ENCODE measurements around the gene ELF4. TPM values are rescaled to one million over a fixed set of nuclear protein-coding genes. Genes with fewer than 3 reads are reported as not detected.

The ELF4 gene
- total RNA-seq, 4 donors from 2014 or later, result 2.6 to 6.3 (median 3.8) TPM

- Histone ChIP-seq H3K4me1 (no peaks in the 10 kb centered on the region), H3K9me3 (no peaks in the 10 kb centered on the region), H3K36me3 (peaks cover 4 to 10% of the 10 kb centered on the region in 2 donors), H3K27ac (no peak overlapping the region), H3K4me3 (replicated peaks in 1 of 3) (no peak overlapping the region), H3K27me3 (no peaks in the 10 kb centered on the region)
- no peak for DNase-seq
- TF ChIP-seq CTCF (IDR thresholded peaks at IDR 0.05) (no peak), POLR2A (IDR thresholded peaks at IDR 0.05) (no peak)
- WGBS, 2 donors, result 96 to 100% methylated on average over 4 of the region's 4 CpGs
- intact Hi-C loops (cut with DNase I), result no loop called here
Observed at GRCh38 chrX:130145123-130145522, 34.8 kb upstream of the ELF4 start.

- Histone ChIP-seq H3K27ac (no peak overlapping the region), H3K9me3 (no peaks in the 10 kb centered on the region), H3K36me3 (peaks cover 4 to 10% of the 10 kb centered on the region in 2 donors), H3K4me1 (no peaks in the 10 kb centered on the region), H3K27me3 (no peaks in the 10 kb centered on the region), H3K4me3 (replicated peaks in 1 of 3) (no peak overlapping the region)
- intact Hi-C loops (cut with DNase I), result no loop called here
- DNase-seq, result no peak
- WGBS, 2 donors, result 84 to 85% methylated on average over 3 of the region's 3 CpGs
- TF ChIP-seq POLR2A (IDR thresholded peaks at IDR 0.05) (no peak), CTCF (IDR thresholded peaks at IDR 0.05) (no peak)
Observed at GRCh38 chrX:130144509-130144908, 34.2 kb upstream of the ELF4 start.

GRCh38 chrX:130139474-130140201, 29.3 kb upstream of the ELF4 start:
- Histone ChIP-seq H3K4me3 (replicated peaks in 1 of 3) (no peak overlapping the region), H3K27me3 (no peaks in the 10 kb centered on the region), H3K9me3 (no peaks in the 10 kb centered on the region), H3K4me1 (no peaks in the 10 kb centered on the region), H3K36me3 (peaks cover 4 to 13% of the 10 kb centered on the region in 2 donors), H3K27ac (no peak overlapping the region)
- intact Hi-C loops (cut with DNase I), result no loop called here
- no peak for DNase-seq
- 39 to 74% methylated on average over 3 of the region's 3 CpGs for WGBS, 2 donors
- TF ChIP-seq POLR2A (IDR thresholded peaks at IDR 0.05), result no peak
- no peak for TF ChIP-seq CTCF (IDR thresholded peaks at IDR 0.05)

GRCh38 chrX:130136961-130137360, 26.7 kb upstream of the ELF4 start:
- 85% methylated on average over 8 of the region's 8 CpGs for WGBS, 2 donors
- Histone ChIP-seq H3K27me3 (no peaks in the 10 kb centered on the region), H3K27ac (no peak overlapping the region), H3K9me3 (no peaks in the 10 kb centered on the region), H3K4me3 (replicated peaks in 1 of 3) (no peak overlapping the region), H3K36me3 (peaks cover 2 to 13% of the 10 kb centered on the region in 2 donors), H3K4me1 (no peaks in the 10 kb centered on the region)
- TF ChIP-seq CTCF (IDR thresholded peaks at IDR 0.05), result no peak
- TF ChIP-seq POLR2A (IDR thresholded peaks at IDR 0.05), result no peak
- intact Hi-C loops (cut with DNase I), result no loop called here
- DNase-seq, result no peak

GRCh38 chrX:130136496-130136895, 26.2 kb upstream of the ELF4 start:
- 82 to 88% methylated on average over 3 to 5 of the region's 5 CpGs for WGBS, 2 donors
- H3K36me3 ChIP-seq, result peaks cover 0 to 13% of the 10 kb centered on the region in 2 donors
- TF ChIP-seq CTCF (IDR thresholded peaks at IDR 0.05), result no peak
- TF ChIP-seq POLR2A (IDR thresholded peaks at IDR 0.05), result no peak
- H3K4me3 ChIP-seq (replicated peaks in 1 of 3), result no peak overlapping the region
- no peaks in the 10 kb centered on the region for H3K9me3 ChIP-seq
- no peak overlapping the region for H3K27ac ChIP-seq
- H3K27me3 ChIP-seq, result no peaks in the 10 kb centered on the region
- intact Hi-C loops (cut with DNase I), result no loop called here
- no peak for DNase-seq
- H3K4me1 ChIP-seq, result no peaks in the 10 kb centered on the region

Data from thyroid gland (tissue), 4 donors.